Heart left ventricle (tissue), 16 donors: ENCODE data around the gene ST8SIA6. TPM values are rescaled to one million over a fixed set of nuclear protein-coding genes. Genes with fewer than 3 reads are reported as not detected.
A peak's percentile ranks its signal among the peaks of the same experiment; 100 is the strongest.

Experiments used
- ATAC-seq, 4 donors: fragments of 200-7000 bp; cut with Tn5 transposase; one replicate each; pipeline ENCODE4 v1.9.1; 2020 to 2022; ENCODE audit warnings: moderate library complexity in 4 of 4, mild to moderate bottlenecking in 3 of 4, moderate number of reproducible peaks in 1 of 4
- DNase-seq, 5 donors: peaks; one replicate each; pipeline ENCODE4 v3.0.0-alpha.2; 2020
- H3K27ac ChIP-seq, 12 donors: fragments of 200-600 bp; sonication (generic) in 4 of 12; one replicate each; pipeline versions ENCODE4 v1.5.0 to v1.8.0; 2016 to 2022; ENCODE audit warnings: mild to moderate bottlenecking in 2 of 12
- H3K27me3 ChIP-seq, 9 donors: fragments of 200-600 bp; sonication (generic) in 2 of 9; one replicate each; pipeline versions ENCODE4 v1.5.1 to v1.8.0; 2016 to 2022; ENCODE audit warnings: mild to moderate bottlenecking in 3 of 9
- H3K36me3 ChIP-seq, 9 donors: fragments of 200-600 bp; sonication (generic) in 2 of 9; one replicate each; pipeline versions ENCODE4 v1.5.0 to v1.8.0; 2018 to 2022; ENCODE audit warnings: mild to moderate bottlenecking in 2 of 9
- H3K4me1 ChIP-seq, 12 donors: fragments of 200-600 bp; sonication (generic) in 4 of 12; one replicate each; pipeline versions ENCODE4 v1.5.0 to v1.8.0; 2016 to 2022; ENCODE audit warnings: mild to moderate bottlenecking in 3 of 12
- H3K4me3 ChIP-seq, 12 donors: fragments of 200-600 bp; sonication (generic) in 4 of 12; one replicate each; pipeline versions ENCODE4 v1.5.0 to v1.8.0; 2017 to 2022; ENCODE audit warnings: mild to moderate bottlenecking in 9 of 12, moderate library complexity in 4 of 12
- H3K9me3 ChIP-seq, 12 donors: fragments of 200-600 bp; sonication (generic) in 4 of 12; one replicate each; pipeline versions ENCODE4 v1.5.0 to v1.8.0; 2016 to 2022; ENCODE audit warnings: mild to moderate bottlenecking in 1 of 12
- POLR2A ChIP-seq, 2 donors: fragments of 450-650 bp; IDR thresholded peaks; one replicate each; pipeline ENCODE4 v1.6.1; 2017; ENCODE audit warnings: antibody characterized with exemption in 2 of 2, mild to moderate bottlenecking in 2 of 2, moderate library complexity in 2 of 2
- WGBS, 4 donors: extraction: QIAGEN DNeasy Blood & Tissue Kit in 2 of 4; methylation state at CpG; one replicate each; pipeline versions ENCODE4 v1.1.5 to v1.1.7; 2013 to 2018; 5-methylcytosine and 5-hydroxymethylcytosine counted together
- intact Hi-C, 10 donors: fragments of 100-400 bp; cut with DNase I; formaldehyde crosslinking; loops; one replicate each; pipeline versions ENCODE4 v1.11.1 to v1.14.2; 2022
- polyA plus RNA-seq, 2 donors: library from polyadenylated mRNA; stranded (reverse); fragments of 200-250 nt; gene quantifications; one replicate each; pipeline ENCODE4 v1.2.3, GENCODE V29; 2013
- total RNA-seq, 9 donors: library from RNA; depleted of rRNA in 2 of 9; stranded (reverse); fragments of >200 nt in 2 of 9; fragmentation: NEBNext Ultra II Directional in 3 of 9; extraction: Animal tissue kit (Norgen Biotek cat#: 25700) in 3 of 9; gene quantifications; one replicate each; pipeline versions ENCODE4 v1.1.0 to v1.2.4, GENCODE V29; 2016 to 2023
- TF ChIP-seq, protein P1 (sequence below), 12 donors: fragments of 200-600 bp; sonication (generic) in 4 of 12; IDR thresholded peaks; one replicate each; pipeline versions ENCODE4 v1.5.0 to v1.8.0; 2018 to 2022; ENCODE audit warnings: antibody characterized with exemption in 12 of 12, mild to moderate bottlenecking in 5 of 12
- donor health status: ischemic (EF 13 %, LVEDD 7.1; RV severe dilation, severe dysfunction).
- donor health status: healthy with polysubstance abuse.
- donor health status: DM: no; HTN: yes; CAD: no.
- donor health status: DM: no; HTN: no; CAD: no.
- donor health status: ischemic (EF 25% LVEDD 6.9; RV normal size, moderate dysfunction).
- donor health status: ischemic (EF 25% LVEDD 5.7; RV mildly dilated, moderate dysfunction).
- donor health status: healthy.
- donor health status: DM: yes; HTN: yes; CAD: no.
- donor health status: ischemic (EF 35%, LVEDD 5.7; RV mildly dilated, moderate dysfunction).
- donor health status: nonischemic (EF 11% LVEDD 7.7; RV severe dilation, severe dysfunction).
- donor health status: DM: yes; HTN: yes; CAD: no.
- donor health status: PGD.
- donor health status: ischemic (EF 29% LVEDD 5.4; RV normal size, mild dysfunction).
- donor health status: nonischemic (EF 23%, LVEDD 6.1; RV moderate dilation, normal function).

ST8SIA6 gene
- total and polyA plus RNA-seq, 11 donors, result 0.80 to 10.1 (median 5.0) TPM

DNA sequence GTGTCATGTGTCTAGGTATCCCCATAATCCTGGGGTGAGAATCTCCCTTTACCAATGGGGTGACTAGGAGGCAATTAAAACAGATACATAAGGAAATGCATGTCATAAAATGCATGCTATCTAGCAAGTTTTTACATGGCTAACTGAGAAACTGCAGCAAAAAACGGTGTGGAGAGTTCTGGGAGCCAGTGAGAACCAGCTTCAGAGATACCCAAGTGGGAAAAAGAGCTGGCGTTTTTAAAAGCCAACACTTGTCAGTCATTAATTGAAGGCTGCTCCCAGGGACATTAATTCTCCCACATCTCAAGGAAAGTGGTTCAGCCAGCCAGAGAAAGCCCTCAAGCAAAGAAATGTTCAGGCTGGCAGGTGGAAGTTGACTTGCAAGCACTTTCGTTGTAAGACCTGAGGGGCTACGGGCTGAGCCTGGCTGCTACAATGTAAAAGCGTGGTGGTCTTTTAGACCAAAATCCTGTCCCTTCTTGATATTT is 28.1 kb downstream of the ST8SIA6 start:
- no peak for ATAC-seq
- no peak for TF ChIP-seq POLR2A (IDR thresholded peaks at IDR 0.05)
- TF ChIP-seq, protein P1, sequence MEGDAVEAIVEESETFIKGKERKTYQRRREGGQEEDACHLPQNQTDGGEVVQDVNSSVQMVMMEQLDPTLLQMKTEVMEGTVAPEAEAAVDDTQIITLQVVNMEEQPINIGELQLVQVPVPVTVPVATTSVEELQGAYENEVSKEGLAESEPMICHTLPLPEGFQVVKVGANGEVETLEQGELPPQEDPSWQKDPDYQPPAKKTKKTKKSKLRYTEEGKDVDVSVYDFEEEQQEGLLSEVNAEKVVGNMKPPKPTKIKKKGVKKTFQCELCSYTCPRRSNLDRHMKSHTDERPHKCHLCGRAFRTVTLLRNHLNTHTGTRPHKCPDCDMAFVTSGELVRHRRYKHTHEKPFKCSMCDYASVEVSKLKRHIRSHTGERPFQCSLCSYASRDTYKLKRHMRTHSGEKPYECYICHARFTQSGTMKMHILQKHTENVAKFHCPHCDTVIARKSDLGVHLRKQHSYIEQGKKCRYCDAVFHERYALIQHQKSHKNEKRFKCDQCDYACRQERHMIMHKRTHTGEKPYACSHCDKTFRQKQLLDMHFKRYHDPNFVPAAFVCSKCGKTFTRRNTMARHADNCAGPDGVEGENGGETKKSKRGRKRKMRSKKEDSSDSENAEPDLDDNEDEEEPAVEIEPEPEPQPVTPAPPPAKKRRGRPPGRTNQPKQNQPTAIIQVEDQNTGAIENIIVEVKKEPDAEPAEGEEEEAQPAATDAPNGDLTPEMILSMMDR (IDR thresholded peaks at IDR 0.05), result no peak
- Histone ChIP-seq H3K27ac (peak overlapping the region in 1 of 12 donors; percentile 33), H3K27me3 (no peaks in the 10 kb centered on the region), H3K9me3 (no peaks in the 10 kb centered on the region), H3K36me3 (no peaks in the 10 kb centered on the region), H3K4me3 (no peak overlapping the region), H3K4me1 (peaks cover 0 to 44% (median 12%) of the 10 kb centered on the region in 12 donors)
- WGBS, 4 donors, result 76 to 84% (median 79%) methylated on average over 5 of the region's 5 CpGs
- intact Hi-C loops, result loop anchor here in 3 of 10 donors (5.0 to 10.0 kb wide), 4 partner anchors 101 to 1549 kb away; no protein-coding TSS in a partner anchor
- DNase-seq, result no peak

- H3K4me1 ChIP-seq, result peaks cover 0 to 38% (median 12%) of the 10 kb centered on the region in 12 donors
- 33 to 49% (median 38%) methylated on average over 6 of the region's 6 CpGs for WGBS, 4 donors
- no peaks in the 10 kb centered on the region for H3K36me3 ChIP-seq
- H3K27me3 ChIP-seq, result no peaks in the 10 kb centered on the region
- ATAC-seq, result peak in 3 of 4 donors; percentile 59 to 75 (median 66)
- no peak overlapping the region for H3K4me3 ChIP-seq
- DNase-seq, result peak in 1 of 5 donors; percentile 31
- H3K27ac ChIP-seq, result peak overlapping the region in 1 of 12 donors; percentile 33
- intact Hi-C loops, result loop anchor here in 3 of 10 donors (5.0 to 10.0 kb wide), 4 partner anchors 102 to 1548 kb away; no protein-coding TSS in a partner anchor
- no peaks in the 10 kb centered on the region for H3K9me3 ChIP-seq
- TF ChIP-seq, protein P1 (IDR thresholded peaks at IDR 0.05), result no peak
- TF ChIP-seq POLR2A (IDR thresholded peaks at IDR 0.05), result no peak
Observed at GRCh38 chr10:17425584-17426262, 28.7 kb downstream of the ST8SIA6 start.

DNA sequence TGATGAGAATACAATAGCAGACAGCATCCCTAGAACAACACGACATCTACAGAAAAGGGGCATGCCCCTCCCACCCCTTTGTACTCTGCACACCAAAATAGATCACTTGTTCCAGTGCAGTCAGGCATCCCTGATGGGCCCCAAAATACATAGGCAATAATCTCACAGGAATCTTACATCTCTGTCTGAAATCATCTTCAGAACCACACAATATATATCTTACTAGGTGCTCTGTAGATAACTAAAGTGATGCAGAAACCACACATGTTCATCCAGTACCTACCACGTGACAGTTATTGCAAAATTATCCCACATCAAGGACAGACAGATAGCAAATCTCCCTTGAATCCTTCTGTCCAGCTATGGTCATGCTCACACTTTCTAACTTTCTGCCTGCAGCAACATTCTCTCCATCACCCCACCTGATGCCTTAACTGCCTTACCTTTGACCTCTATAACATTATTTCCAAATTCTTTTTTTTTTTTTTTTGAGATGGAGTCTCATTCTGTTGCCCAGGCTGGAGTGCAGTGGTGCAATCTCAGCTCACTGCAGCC is 30.7 kb downstream of the ST8SIA6 start:
- peaks cover 0 to 23% (median 6%) of the 10 kb centered on the region in 12 donors for H3K4me1 ChIP-seq
- H3K27ac ChIP-seq, result no peak overlapping the region
- WGBS, 4 donors, result 46 to 56% (median 54%) methylated on average over 2 of the region's 2 CpGs
- intact Hi-C loops, result loop anchor here in 1 of 10 donors (10.0 kb wide), 1 partner anchor 579 kb away; no protein-coding TSS in a partner anchor
- no peaks in the 10 kb centered on the region for H3K36me3 ChIP-seq
- TF ChIP-seq, protein P1 (IDR thresholded peaks at IDR 0.05), result no peak
- TF ChIP-seq POLR2A (IDR thresholded peaks at IDR 0.05), result no peak
- DNase-seq (no peak), ATAC-seq (no peak)
- no peaks in the 10 kb centered on the region for H3K9me3 ChIP-seq
- no peaks in the 10 kb centered on the region for H3K27me3 ChIP-seq
- H3K4me3 ChIP-seq, result no peak overlapping the region

DNA sequence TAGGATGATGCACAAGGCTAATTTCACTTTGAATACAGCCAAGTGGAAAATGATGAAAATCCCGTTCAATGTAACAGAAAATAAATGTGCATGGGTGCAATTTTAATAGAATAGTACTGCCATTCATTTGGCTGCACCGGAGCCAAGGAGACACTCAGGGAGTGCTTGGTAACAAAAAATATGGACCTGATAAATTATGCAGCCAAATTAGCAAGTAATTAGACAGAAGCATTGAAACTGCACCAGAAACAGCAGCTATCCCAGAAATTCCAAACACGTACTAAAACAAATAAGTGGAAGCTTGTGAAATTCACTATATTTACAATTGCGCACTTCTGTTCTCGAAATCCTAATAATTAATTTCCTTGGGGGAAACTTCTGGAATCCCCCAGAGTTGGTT is 31.5 kb downstream of the ST8SIA6 start:
- Histone ChIP-seq H3K4me1 (peaks cover 0 to 15% (median 5%) of the 10 kb centered on the region in 12 donors), H3K27me3 (no peaks in the 10 kb centered on the region), H3K4me3 (no peak overlapping the region), H3K27ac (no peak overlapping the region), H3K36me3 (no peaks in the 10 kb centered on the region), H3K9me3 (no peaks in the 10 kb centered on the region)
- WGBS, 4 donors, result 74 to 83% (median 81%) methylated on average over 5 of the region's 5 CpGs
- ATAC-seq (no peak), DNase-seq (no peak)
- intact Hi-C loops, result loop anchor here in 1 of 10 donors (10.0 kb wide), 1 partner anchor 578 kb away; no protein-coding TSS in a partner anchor
- TF ChIP-seq, protein P1 (IDR thresholded peaks at IDR 0.05), result no peak
- no peak for TF ChIP-seq POLR2A (IDR thresholded peaks at IDR 0.05)
